A549 (cell line): ENCODE results near the gene FOLR3. TPM values are rescaled to one million over a fixed set of nuclear protein-coding genes. Genes with fewer than 3 reads are reported as not detected.

ENCODE experiments used
- ATAC-seq, 2 experiments: fragments of 200-7000 bp in 1 of 2; fragments of >200 bp in 1 of 2; cut with Nextera tagmentation in 1 of 2; cut with Tn5 transposase in 1 of 2; 3 replicates each; pipeline versions ENCODE4 v1.8.0 to v1.9.1; 2018 to 2020; ENCODE audit warnings: mild to moderate bottlenecking in 1 of 2, moderate library complexity in 1 of 2
- CTCF ChIA-PET: fragments of 300-600 bp; sonication (Branson Sonifier 250); formaldehyde crosslinking; extraction: SDS; loops from one replicate; lab custom pipeline; 2021; ENCODE audit warnings: antibody characterized with exemption, inconsistent platforms; lab: Yijun Ruan, JAX
- POLR2A ChIA-PET: fragments of 350-600 bp; formaldehyde crosslinking; extraction: SDS; loops from one replicate; lab custom pipeline; 2021; ENCODE audit warnings: antibody characterized with exemption, inconsistent platforms; lab: Yijun Ruan, JAX
- DNase-seq, 2 experiments: peaks; one replicate each; pipeline versions ENCODE4 v3.0.0 to v3.0.0-alpha.2; 2011 to 2016; ENCODE audit warnings: low read depth in 1 of 2, low spot score in 1 of 2
- FAIRE-seq: peaks from 2 replicates; lab custom pipeline; 2011; peaks lifted over from hg19 to GRCh38; lab: Jason Lieb, UNC
- H3K27ac ChIP-seq, 2 experiments: fragments of >200 bp; sonication (Bioruptor Twin); formaldehyde crosslinking; 3 replicates each; pipeline ENCODE4 v1.5.1; 2016 to 2017
- H3K4me1 ChIP-seq: fragments of >200 bp; sonication (Bioruptor Twin); formaldehyde crosslinking; 3 replicates; pipeline ENCODE4 v1.6.1; 2016
- H3K4me2 ChIP-seq: fragments of >200 bp; sonication (Bioruptor Twin); formaldehyde crosslinking; 3 replicates; pipeline ENCODE4 v1.6.1; 2016
- H3K4me3 ChIP-seq: fragments of >200 bp; sonication (Bioruptor Twin); formaldehyde crosslinking; 3 replicates; pipeline ENCODE4 v1.5.1; 2016
- H3K9me3 ChIP-seq: fragments of >200 bp; sonication (Bioruptor Twin); formaldehyde crosslinking; 3 replicates; pipeline ENCODE4 v1.6.1; 2016
- ATOH8 ChIP-seq: fragments of 250-450 bp; sonication (Bioruptor Pico); IDR thresholded peaks from 2 replicates; pipeline ENCODE4 v1.5.0; 2020; ENCODE audit warnings: low read depth, mild to moderate bottlenecking, moderate library complexity
- BCL3 ChIP-seq: fragments of >200 bp; sonication (Bioruptor Twin); formaldehyde crosslinking; IDR thresholded peaks from 3 replicates; pipeline ENCODE4 v1.6.1; 2016
- BHLHE40 ChIP-seq: IDR thresholded peaks from 2 replicates; pipeline ENCODE4 v1.6.1; 2012; ENCODE audit warnings: low read depth, low read length, inconsistent platforms
- CEBPB ChIP-seq, 2 experiments: fragments of >200 bp in 1 of 2; sonication (Bioruptor Twin) in 1 of 2; formaldehyde crosslinking in 1 of 2; IDR thresholded peaks; 2 replicates each; pipeline ENCODE4 v1.6.1; 2012 to 2016
- CHD2 ChIP-seq: fragments of 150-350 bp; IDR thresholded peaks from 2 replicates; pipeline ENCODE4 v1.6.1; 2014; ENCODE audit warnings: low read length; ENCODE audit not compliant: partially characterized antibody
- E2F6 ChIP-seq: IDR thresholded peaks from 2 replicates; pipeline ENCODE4 v1.6.1; 2012; ENCODE audit warnings: low read depth, borderline replicate concordance
- EHF ChIP-seq: fragments of 250-450 bp; sonication (Bioruptor Pico); IDR thresholded peaks from 2 replicates; pipeline ENCODE4 v1.5.0; 2020; ENCODE audit warnings: mild to moderate bottlenecking
- ELK1 ChIP-seq: fragments of 150-350 bp; IDR thresholded peaks from 2 replicates; pipeline ENCODE4 v1.6.1; 2014; ENCODE audit warnings: low read depth, mild to moderate bottlenecking, low read length
- FOSL2 ChIP-seq, 2 experiments: fragments of 450-650 bp in 1 of 2; fragments of >200 bp in 1 of 2; sonication (Bioruptor Twin) in 1 of 2; formaldehyde crosslinking; IDR thresholded peaks; 2 replicates each; pipeline versions ENCODE4 v1.5.0 to v1.6.1; 2016 to 2020; ENCODE audit warnings: mild to moderate bottlenecking in 1 of 2, moderate library complexity in 1 of 2
- GATA3 ChIP-seq: IDR thresholded peaks from 2 replicates; pipeline ENCODE4 v1.6.1; 2012; ENCODE audit warnings: borderline replicate concordance
- HES2 ChIP-seq: fragments of >200 bp; sonication (Bioruptor Twin); formaldehyde crosslinking; IDR thresholded peaks from 2 replicates; pipeline ENCODE4 v1.6.1; 2016
- KDM1A ChIP-seq: fragments of 200-600 bp; sonication (generic); IDR thresholded peaks from 2 replicates; pipeline ENCODE4 v1.6.1; 2016; ENCODE audit warnings: low read depth, mild to moderate bottlenecking
- KDM5A ChIP-seq: fragments of 200-600 bp; sonication (generic); IDR thresholded peaks from 2 replicates; pipeline ENCODE4 v1.6.1; 2016; ENCODE audit warnings: antibody characterized with exemption, mild to moderate bottlenecking
- NFE2L2 ChIP-seq: fragments of 150-350 bp; conservative IDR thresholded peaks from 2 replicates; pipeline ENCODE4 v1.6.1; 2014; ENCODE audit warnings: low read length
- PBX3 ChIP-seq: IDR thresholded peaks from 2 replicates; pipeline ENCODE4 v1.6.1; 2012
- POLR2A ChIP-seq: IDR thresholded peaks from 2 replicates; pipeline ENCODE4 v1.6.1; 2012; ENCODE audit warnings: mild to moderate bottlenecking, low read length
- POLR2AphosphoS2 ChIP-seq: conservative IDR thresholded peaks from 2 replicates; pipeline ENCODE4 v1.6.1; 2012; ENCODE audit warnings: low read length, improper control_type of control experiment, inconsistent platforms
- RCOR1 ChIP-seq: fragments of 150-350 bp; IDR thresholded peaks from 2 replicates; pipeline ENCODE4 v1.6.1; 2014; ENCODE audit warnings: antibody characterized with exemption, low read length, low read depth
- REST ChIP-seq: fragments of 200-600 bp; sonication (generic); IDR thresholded peaks from 2 replicates; pipeline ENCODE4 v1.6.1; 2016; ENCODE audit warnings: antibody characterized with exemption, mild to moderate bottlenecking, moderate library complexity
- RNF2 ChIP-seq: fragments of 200-600 bp; sonication (generic); IDR thresholded peaks from 2 replicates; pipeline ENCODE4 v1.6.1; 2016; ENCODE audit warnings: low read depth, mild to moderate bottlenecking, antibody characterized with exemption, moderate library complexity, borderline replicate concordance
- SREBF2 ChIP-seq: fragments of 450-650 bp; IDR thresholded peaks from 2 replicates; pipeline ENCODE4 v1.6.1; 2014; ENCODE audit warnings: mild to moderate bottlenecking, moderate library complexity
- USF2 ChIP-seq: fragments of 450-650 bp; IDR thresholded peaks from 2 replicates; pipeline ENCODE4 v1.6.1; 2014; ENCODE audit warnings: antibody characterized with exemption
- ZFP36 ChIP-seq: fragments of 450-650 bp; IDR thresholded peaks from 2 replicates; pipeline ENCODE4 v1.6.1; 2014; ENCODE audit warnings: borderline replicate concordance; ENCODE audit not compliant: partially characterized antibody
- ZNF302 ChIP-seq: fragments of 250-450 bp; sonication (Bioruptor Pico); IDR thresholded peaks from 2 replicates; pipeline ENCODE4 v1.9.0; 2021; ENCODE audit warnings: inconsistent platforms, mild to moderate bottlenecking, moderate library complexity
- ZSCAN20 ChIP-seq: fragments of 250-450 bp; sonication (Bioruptor Pico); IDR thresholded peaks from 2 replicates; pipeline ENCODE4 v1.8.0; 2022; ENCODE audit warnings: mild to moderate bottlenecking, moderate library complexity
- WGBS: methylation state at CpG from one replicate; pipeline ENCODE4 v1.1.6; 2017; ENCODE audit errors: missing lambda C conversion rate; 5-methylcytosine and 5-hydroxymethylcytosine counted together
- polyA plus RNA-seq, 4 experiments: library from polyadenylated mRNA; depleted of rRNA in 3 of 4; stranded (reverse); fragments of >200 nt; fragmentation: RNase III in 1 of 4; extraction: RNeasy Plus Mini Kit Qiagen cat#74134 plus additional on column Dnase treatment in 1 of 4; gene quantifications; 2 replicates in 3 of 4; 3 replicates in 1 of 4; pipeline ENCODE4 v1.2.3, GENCODE V29; 2011 to 2017

Gene FOLR3
- polyA plus RNA-seq, 2 of the 4 experiments (the other 2 are of a cell fraction), result not detected

GRCh38 chr11:72136684-72137262, 1.2 kb downstream of the FOLR3 start:
- TF ChIP-seq CEBPB (IDR thresholded peaks at IDR 0.05) (no peak), NFE2L2 (no peak), POLR2AphosphoS2 (no peak), ZFP36 (no peak), FOSL2 (IDR thresholded peaks at IDR 0.05) (no peak), FOSL2 (CRISPR knock-in tag; IDR thresholded peaks at IDR 0.05) (no peak), HES2 (no peak), BHLHE40 (no peak), ZNF302 (CRISPR knock-in tag) (no peak), SREBF2 (no peak), EHF (CRISPR knock-in tag) (no peak), ZSCAN20 (CRISPR knock-in tag) (no peak), KDM1A (no peak), REST (no peak), BCL3 (no peak), POLR2A (no peak)
- FAIRE-seq (peak; percentile 13), ATAC-seq (no peak), DNase-seq (no peak)
- 78% methylated on average over 4 of the region's 4 CpGs for WGBS
- Histone ChIP-seq H3K4me1 (peaks cover 9% of the 10 kb centered on the region; the same call in 2 of the 3 replicates), H3K4me3 (no peak overlapping the region), H3K9me3 (no peaks in the 10 kb centered on the region), H3K4me2 (no peak overlapping the region), H3K27ac (no peak overlapping the region)
- POLR2A ChIA-PET, result no interaction called here
- CTCF ChIA-PET, result no interaction called here

GRCh38 chr11:72138821-72139390, 3.4 kb downstream of the FOLR3 start:
- ChIA-PET CTCF (interaction anchor here (1.1 to 2.1 kb wide), 4 partner anchors 8 to 114 kb away, joined by 3 to 7 read pairs (median 4); no protein-coding TSS in a partner anchor), POLR2A (no interaction called here)
- no peak for DNase-seq
- no peak for FAIRE-seq
- Histone ChIP-seq H3K4me3 (no peak overlapping the region), H3K4me1 (peaks cover 9% of the 10 kb centered on the region; the same call in 2 of the 3 replicates), H3K9me3 (no peaks in the 10 kb centered on the region), H3K4me2 (no peak overlapping the region), H3K27ac (no peak overlapping the region)
- no peak for ATAC-seq
- WGBS, result 75% methylated on average over 7 of the region's 12 CpGs
- no peak for TF ChIP-seq RCOR1
- TF ChIP-seq PBX3, result no peak
- TF ChIP-seq ELK1, result no peak
- TF ChIP-seq USF2, result no peak
- TF ChIP-seq POLR2AphosphoS2, result no peak
- TF ChIP-seq EHF (CRISPR knock-in tag), result no peak
- TF ChIP-seq ATOH8, result no peak
- TF ChIP-seq CHD2, result no peak
- no peak for TF ChIP-seq RNF2
- TF ChIP-seq BCL3, result no peak
- no peak for TF ChIP-seq KDM5A
- no peak for TF ChIP-seq E2F6
- TF ChIP-seq GATA3, result no peak
